Liver (tissue), 9 donors: ENCODE data around the gene PCBP2. TPM values are rescaled to one million over a fixed set of nuclear protein-coding genes. Genes with fewer than 3 reads are reported as not detected.
A peak's percentile ranks its signal among the peaks of the same experiment; 100 is the strongest.

Experiments used
- DNase-seq: peaks from one replicate; pipeline ENCODE4 v3.0.0-alpha.2; 2017; ENCODE audit warnings: low spot score
- H3K27ac ChIP-seq, 2 donors: one replicate each; pipeline ENCODE4 v1.7.0; 2013; ENCODE audit warnings: inconsistent platforms in 2 of 2, low read length in 2 of 2, control low read depth in 1 of 2, low read depth in 1 of 2, mild to moderate bottlenecking in 1 of 2
- H3K27me3 ChIP-seq, 4 donors: one replicate each; pipeline versions ENCODE4 v1.6.1 to v1.7.0; 2013; ENCODE audit warnings: low read length in 3 of 4, inconsistent platforms in 1 of 4, mild to moderate bottlenecking in 1 of 4, moderate library complexity in 1 of 4; ENCODE audit not compliant: control insufficient read depth in 4 of 4, insufficient read depth in 4 of 4
- H3K36me3 ChIP-seq, 4 donors: one replicate each; pipeline versions ENCODE4 v1.6.1 to v1.7.0; 2013; ENCODE audit warnings: low read length in 3 of 4, mild to moderate bottlenecking in 3 of 4, low read depth in 1 of 4, moderate library complexity in 1 of 4; ENCODE audit not compliant: control insufficient read depth in 4 of 4, insufficient read depth in 3 of 4
- H3K4me1 ChIP-seq, 4 donors: one replicate each; pipeline versions ENCODE4 v1.6.1 to v1.7.0; 2013; ENCODE audit warnings: low read length in 3 of 4, mild to moderate bottlenecking in 3 of 4, moderate library complexity in 1 of 4; ENCODE audit not compliant: control insufficient read depth in 4 of 4, insufficient read depth in 4 of 4
- H3K4me3 ChIP-seq, 3 donors: one replicate each; pipeline versions ENCODE4 v1.6.1 to v1.7.0; 2013; ENCODE audit warnings: low read length in 3 of 3, control low read depth in 1 of 3, low read depth in 1 of 3, mild to moderate bottlenecking in 1 of 3
- H3K9ac ChIP-seq, 2 donors: one replicate each; pipeline ENCODE4 v1.7.0; 2013; ENCODE audit warnings: low read length in 2 of 2, mild to moderate bottlenecking in 2 of 2, moderate library complexity in 2 of 2, control low read depth in 1 of 2, low read depth in 1 of 2
- H3K9me3 ChIP-seq, 4 donors: one replicate each; pipeline versions ENCODE4 v1.6.1 to v1.7.0; 2013; ENCODE audit warnings: low read length in 3 of 4; ENCODE audit not compliant: control insufficient read depth in 4 of 4
- EGR1 ChIP-seq, 2 donors: IDR thresholded peaks; 2 replicates each; pipeline ENCODE4 v1.6.1; 2016 to 2018; ENCODE audit warnings: antibody characterized with exemption in 2 of 2, low read depth in 2 of 2
- FOXA1 ChIP-seq: IDR thresholded peaks from 2 replicates; pipeline ENCODE4 v1.6.1; 2016; ENCODE audit warnings: antibody characterized with exemption
- FOXA2 ChIP-seq: IDR thresholded peaks from 2 replicates; pipeline ENCODE4 v1.6.1; 2016; ENCODE audit warnings: antibody characterized with exemption
- GABPA ChIP-seq, 2 donors: IDR thresholded peaks in 1 of 2; conservative IDR thresholded peaks in 1 of 2; 2 replicates each; pipeline ENCODE4 v1.6.1; 2016; ENCODE audit warnings: antibody characterized with exemption in 2 of 2, mild to moderate bottlenecking in 1 of 2, moderate library complexity in 1 of 2
- HNF4A ChIP-seq, 2 donors: conservative IDR thresholded peaks; 2 replicates each; pipeline ENCODE4 v1.6.1; 2016; ENCODE audit warnings: antibody characterized with exemption in 2 of 2, mild to moderate bottlenecking in 2 of 2
- HNF4G ChIP-seq: IDR thresholded peaks from 2 replicates; pipeline ENCODE4 v1.6.1; 2016; ENCODE audit warnings: antibody characterized with exemption
- NR2F2 ChIP-seq: IDR thresholded peaks from 2 replicates; pipeline ENCODE4 v1.6.1; 2016; ENCODE audit warnings: antibody characterized with exemption
- RAD21 ChIP-seq, 2 donors: IDR thresholded peaks; 2 replicates each; pipeline ENCODE4 v1.6.1; 2016; ENCODE audit warnings: antibody characterized with exemption in 2 of 2, mild to moderate bottlenecking in 2 of 2
- REST ChIP-seq: IDR thresholded peaks from 2 replicates; pipeline ENCODE4 v1.6.1; 2016; ENCODE audit warnings: antibody characterized with exemption, mild to moderate bottlenecking
- RXRA ChIP-seq, 2 donors: IDR thresholded peaks; 2 replicates each; pipeline ENCODE4 v1.6.1; 2017 to 2018; ENCODE audit warnings: antibody characterized with exemption in 2 of 2, mild to moderate bottlenecking in 1 of 2
- YY1 ChIP-seq: IDR thresholded peaks from 2 replicates; pipeline ENCODE4 v1.6.1; 2016; ENCODE audit warnings: antibody characterized with exemption, mild to moderate bottlenecking
- WGBS: extraction: QIAGEN DNeasy Blood & Tissue Kit; methylation state at CpG from one replicate; pipeline ENCODE4 v1.1.7; 2013; 5-methylcytosine and 5-hydroxymethylcytosine counted together
- polyA plus RNA-seq, 2 donors: library from polyadenylated mRNA; stranded (reverse) in 1 of 2; unstranded in 1 of 2; fragments of 200-250 nt in 1 of 2; fragments of >200 nt in 1 of 2; fragmentation: Nextera tagmentation in 1 of 2; extraction: Ambion mirVana in 1 of 2; gene quantifications; one replicate each; pipeline versions ENCODE4 v1.2.1 to v1.2.3, GENCODE V29; 2013 to 2015
- total RNA-seq, 2 donors: library from RNA; depleted of rRNA; stranded (reverse); fragments of >200 nt; gene quantifications; one replicate each; pipeline ENCODE4 v1.2.3, GENCODE V29; 2014
- TF ChIP-seq, protein P1 (sequence below): IDR thresholded peaks from 2 replicates; pipeline ENCODE4 v1.6.1; 2016; ENCODE audit warnings: antibody characterized with exemption
- TF ChIP-seq, protein P2 (sequence below): fragments of 150-350 bp; IDR thresholded peaks from 2 replicates; pipeline ENCODE4 v1.5.1; 2017; ENCODE audit warnings: improper control_type of control experiment, low read depth, low read length; ENCODE audit not compliant: missing input control
- TF ChIP-seq, protein P3 (sequence below): IDR thresholded peaks from 2 replicates; pipeline ENCODE4 v1.6.1; 2016; ENCODE audit warnings: antibody characterized with exemption
- donor health status: healthy.
- donor health status: healthy.
- donor health status: healthy.
- donor health status: healthy.
- donor health status: healthy.

Gene PCBP2
- total and polyA plus RNA-seq, 4 donors: 130 to 377 (median 223) TPM

- Histone ChIP-seq H3K4me1 (peaks cover 0 to 7% (median under 1%) of the 10 kb centered on the region in 4 donors), H3K9ac (no peak overlapping the region), H3K36me3 (peaks cover 0 to 33% (median 18%) of the 10 kb centered on the region in 4 donors), H3K27ac (no peak overlapping the region), H3K4me3 (no peak overlapping the region), H3K9me3 (no peaks in the 10 kb centered on the region), H3K27me3 (no peaks in the 10 kb centered on the region)
- TF ChIP-seq, protein P1, sequence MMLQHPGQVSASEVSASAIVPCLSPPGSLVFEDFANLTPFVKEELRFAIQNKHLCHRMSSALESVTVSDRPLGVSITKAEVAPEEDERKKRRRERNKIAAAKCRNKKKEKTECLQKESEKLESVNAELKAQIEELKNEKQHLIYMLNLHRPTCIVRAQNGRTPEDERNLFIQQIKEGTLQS: no peak
- peak; percentile 94 to 97 for TF ChIP-seq RAD21 (IDR thresholded peaks at IDR 0.05)
- no peak for TF ChIP-seq EGR1 (IDR thresholded peaks at IDR 0.05; ENCODE audit: low read depth in 2 of 2)
- peak; percentile 20 for TF ChIP-seq YY1
- TF ChIP-seq GABPA (IDR thresholded peaks at IDR 0.05 in 1 of 2, conservative IDR thresholded peaks at IDR 0.05 in 1 of 2): no peak
- no peak for TF ChIP-seq FOXA2
- TF ChIP-seq HNF4A (conservative IDR thresholded peaks at IDR 0.05): no peak
- TF ChIP-seq, protein P2, sequence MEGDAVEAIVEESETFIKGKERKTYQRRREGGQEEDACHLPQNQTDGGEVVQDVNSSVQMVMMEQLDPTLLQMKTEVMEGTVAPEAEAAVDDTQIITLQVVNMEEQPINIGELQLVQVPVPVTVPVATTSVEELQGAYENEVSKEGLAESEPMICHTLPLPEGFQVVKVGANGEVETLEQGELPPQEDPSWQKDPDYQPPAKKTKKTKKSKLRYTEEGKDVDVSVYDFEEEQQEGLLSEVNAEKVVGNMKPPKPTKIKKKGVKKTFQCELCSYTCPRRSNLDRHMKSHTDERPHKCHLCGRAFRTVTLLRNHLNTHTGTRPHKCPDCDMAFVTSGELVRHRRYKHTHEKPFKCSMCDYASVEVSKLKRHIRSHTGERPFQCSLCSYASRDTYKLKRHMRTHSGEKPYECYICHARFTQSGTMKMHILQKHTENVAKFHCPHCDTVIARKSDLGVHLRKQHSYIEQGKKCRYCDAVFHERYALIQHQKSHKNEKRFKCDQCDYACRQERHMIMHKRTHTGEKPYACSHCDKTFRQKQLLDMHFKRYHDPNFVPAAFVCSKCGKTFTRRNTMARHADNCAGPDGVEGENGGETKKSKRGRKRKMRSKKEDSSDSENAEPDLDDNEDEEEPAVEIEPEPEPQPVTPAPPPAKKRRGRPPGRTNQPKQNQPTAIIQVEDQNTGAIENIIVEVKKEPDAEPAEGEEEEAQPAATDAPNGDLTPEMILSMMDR: peak; percentile 86
- peak; percentile 89 for DNase-seq
- 33% methylated on average over 7 of the region's 7 CpGs for WGBS
Measured at GRCh38 chr12:53508534-53509170, 56.8 kb downstream of the PCBP2 start.

DNA sequence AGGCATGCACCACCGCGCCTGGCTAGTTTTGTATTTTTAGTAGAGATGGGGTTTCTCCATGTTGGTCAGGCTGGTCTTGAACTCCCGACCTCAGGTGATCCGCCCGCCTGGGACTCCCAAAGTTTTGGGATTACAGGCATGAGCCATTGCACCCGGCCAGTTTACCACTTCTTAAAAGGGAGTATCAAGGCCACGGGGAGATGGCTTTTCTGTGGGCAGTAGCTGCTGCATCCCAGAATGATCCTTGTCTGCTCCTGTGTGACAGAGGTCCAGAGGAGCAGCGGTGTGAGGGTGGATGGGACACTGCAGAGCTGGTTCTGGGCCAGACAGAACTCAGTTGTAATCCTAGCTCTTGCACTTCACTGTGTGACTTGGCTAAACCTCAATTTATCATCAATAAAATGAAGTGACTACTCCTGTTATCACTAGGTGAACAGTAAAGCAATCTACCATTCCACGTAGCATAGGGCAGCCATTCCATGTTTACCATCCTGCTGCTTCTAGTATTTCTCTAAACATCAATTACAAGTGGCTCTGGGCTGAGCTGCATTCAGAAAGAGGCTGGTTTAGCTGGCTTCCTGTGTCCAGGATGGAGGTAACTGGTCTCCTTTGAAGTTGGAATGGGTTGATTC lies 58.4 kb downstream of the PCBP2 start:
- 78% methylated on average over 9 of the region's 9 CpGs for WGBS
- peaks cover 1 to 48% (median 25%) of the 10 kb centered on the region in 4 donors for H3K36me3 ChIP-seq
- H3K4me3 ChIP-seq: no peak overlapping the region
- no peak for TF ChIP-seq REST
- TF ChIP-seq GABPA (IDR thresholded peaks at IDR 0.05 in 1 of 2, conservative IDR thresholded peaks at IDR 0.05 in 1 of 2): no peak
- no peak for TF ChIP-seq EGR1 (IDR thresholded peaks at IDR 0.05; ENCODE audit: low read depth in 2 of 2)
- TF ChIP-seq FOXA1: no peak
- TF ChIP-seq RAD21 (IDR thresholded peaks at IDR 0.05): no peak
- TF ChIP-seq NR2F2: no peak
- peak; percentile 67 for TF ChIP-seq YY1
- no peak for TF ChIP-seq HNF4G
- TF ChIP-seq FOXA2: no peak
- peak in 1 of 2 donors; percentile 5 for TF ChIP-seq RXRA (IDR thresholded peaks at IDR 0.05)
- TF ChIP-seq, protein P3, sequence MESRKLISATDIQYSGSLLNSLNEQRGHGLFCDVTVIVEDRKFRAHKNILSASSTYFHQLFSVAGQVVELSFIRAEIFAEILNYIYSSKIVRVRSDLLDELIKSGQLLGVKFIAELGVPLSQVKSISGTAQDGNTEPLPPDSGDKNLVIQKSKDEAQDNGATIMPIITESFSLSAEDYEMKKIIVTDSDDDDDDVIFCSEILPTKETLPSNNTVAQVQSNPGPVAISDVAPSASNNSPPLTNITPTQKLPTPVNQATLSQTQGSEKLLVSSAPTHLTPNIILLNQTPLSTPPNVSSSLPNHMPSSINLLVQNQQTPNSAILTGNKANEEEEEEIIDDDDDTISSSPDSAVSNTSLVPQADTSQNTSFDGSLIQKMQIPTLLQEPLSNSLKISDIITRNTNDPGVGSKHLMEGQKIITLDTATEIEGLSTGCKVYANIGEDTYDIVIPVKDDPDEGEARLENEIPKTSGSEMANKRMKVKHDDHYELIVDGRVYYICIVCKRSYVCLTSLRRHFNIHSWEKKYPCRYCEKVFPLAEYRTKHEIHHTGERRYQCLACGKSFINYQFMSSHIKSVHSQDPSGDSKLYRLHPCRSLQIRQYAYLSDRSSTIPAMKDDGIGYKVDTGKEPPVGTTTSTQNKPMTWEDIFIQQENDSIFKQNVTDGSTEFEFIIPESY: no peak
- TF ChIP-seq, protein P2: no peak
- TF ChIP-seq, protein P1: no peak
- H3K27me3 ChIP-seq: no peaks in the 10 kb centered on the region
- no peak overlapping the region for H3K27ac ChIP-seq
- no peak overlapping the region for H3K9ac ChIP-seq
- H3K9me3 ChIP-seq: no peaks in the 10 kb centered on the region
- no peak for DNase-seq
- H3K4me1 ChIP-seq: peaks cover 0 to 7% (median under 1%) of the 10 kb centered on the region in 4 donors
